WTC11 (cell line): Measurements from ENCODE around the gene FAR1. TPM values are rescaled to one million over a fixed set of nuclear protein-coding genes. Genes with fewer than 3 reads are reported as not detected.

Source experiments
- ATAC-seq: fragments of 200-7000 bp; cut with Tn5 transposase; 2 replicates; pipeline ENCODE4 v1.10.0; 2021; ENCODE audit warnings: mild to moderate bottlenecking, moderate library complexity
- CTCF ChIA-PET: fragments of 300-600 bp; sonication (Branson Sonifier 250); formaldehyde crosslinking; loops from one replicate; lab custom pipeline; 2021; ENCODE audit warnings: antibody characterized with exemption; lab: Charles Lee
- POLR2A ChIA-PET: fragments of 350-600 bp; sonication (Branson Sonifier 250); formaldehyde crosslinking; loops from one replicate; lab custom pipeline; 2021; ENCODE audit warnings: antibody characterized with exemption; lab: Charles Lee
- DNase-seq: peaks from one replicate; pipeline ENCODE4 v3.0.0; 2021; ENCODE audit warnings: low spot score
- H3K27ac Mint-ChIP-seq: 2 replicates; pipeline ENCODE4 v1.8.0; 2021; ENCODE audit warnings: mixed read lengths
- H3K27me3 Mint-ChIP-seq: 2 replicates; pipeline ENCODE4 v1.8.0; 2021; ENCODE audit warnings: low read depth, mild to moderate bottlenecking, moderate library complexity, mixed read lengths
- H3K36me3 Mint-ChIP-seq: 2 replicates; pipeline ENCODE4 v1.8.0; 2021; ENCODE audit warnings: mixed read lengths
- H3K4me1 Mint-ChIP-seq: 2 replicates; pipeline ENCODE4 v1.8.0; 2022; ENCODE audit warnings: mixed read lengths
- H3K4me3 Mint-ChIP-seq: 2 replicates; pipeline ENCODE4 v1.8.0; 2021; ENCODE audit warnings: mild to moderate bottlenecking, moderate library complexity, mixed read lengths
- H3K9me3 Mint-ChIP-seq: 2 replicates; pipeline ENCODE4 v1.8.0; 2021; ENCODE audit warnings: mixed read lengths
- ATF6 ChIP-seq: sonication (generic); formaldehyde crosslinking; IDR thresholded peaks from 2 replicates; pipeline ENCODE4 v1.8.1; 2023; ENCODE audit warnings: mild to moderate bottlenecking, missing genetic modification reagents
- CREB1 ChIP-seq: sonication (generic); formaldehyde crosslinking; IDR thresholded peaks from 2 replicates; pipeline ENCODE4 v1.8.0; 2023; ENCODE audit warnings: mild to moderate bottlenecking, missing genetic modification reagents
- CREM ChIP-seq: sonication (generic); formaldehyde crosslinking; IDR thresholded peaks from 2 replicates; pipeline ENCODE4 v1.8.1; 2022; ENCODE audit warnings: mild to moderate bottlenecking, missing genetic modification reagents, moderate library complexity
- E2F1 ChIP-seq: sonication (generic); formaldehyde crosslinking; IDR thresholded peaks from 2 replicates; pipeline ENCODE4 v1.8.0; 2022; ENCODE audit warnings: mild to moderate bottlenecking, missing genetic modification reagents
- ELF4 ChIP-seq: sonication (generic); formaldehyde crosslinking; IDR thresholded peaks from 2 replicates; pipeline ENCODE4 v1.8.1; 2022; ENCODE audit warnings: low read depth, mild to moderate bottlenecking, moderate library complexity, missing genetic modification reagents
- EMX1 ChIP-seq: fragments of 250-450 bp; sonication (Bioruptor Pico); IDR thresholded peaks from 2 replicates; pipeline ENCODE4 v1.8.0; 2021; ENCODE audit warnings: mild to moderate bottlenecking
- ETV6 ChIP-seq: sonication (generic); formaldehyde crosslinking; IDR thresholded peaks from 2 replicates; pipeline ENCODE4 v1.8.1; 2022; ENCODE audit warnings: mild to moderate bottlenecking, missing genetic modification reagents
- FOXP1 ChIP-seq: sonication (generic); formaldehyde crosslinking; IDR thresholded peaks from 2 replicates; pipeline ENCODE4 v1.8.0; 2022; ENCODE audit warnings: missing genetic modification reagents, mild to moderate bottlenecking, moderate library complexity, borderline replicate concordance
- GABPB1 ChIP-seq: sonication (generic); formaldehyde crosslinking; IDR thresholded peaks from 2 replicates; pipeline ENCODE4 v1.8.1; 2023; ENCODE audit warnings: mild to moderate bottlenecking, missing genetic modification reagents
- HMGXB4 ChIP-seq: sonication (generic); formaldehyde crosslinking; IDR thresholded peaks from 2 replicates; pipeline ENCODE4 v1.8.1; 2023; ENCODE audit warnings: mild to moderate bottlenecking, moderate library complexity, missing genetic modification reagents
- NFATC4 ChIP-seq: fragments of 250-450 bp; sonication (Bioruptor Pico); IDR thresholded peaks from 2 replicates; pipeline ENCODE4 v1.9.0; 2021; ENCODE audit warnings: mild to moderate bottlenecking
- OVOL2 ChIP-seq: fragments of 250-450 bp; sonication (Bioruptor Pico); IDR thresholded peaks from 2 replicates; pipeline ENCODE4 v1.9.0; 2021; ENCODE audit warnings: mild to moderate bottlenecking, borderline replicate concordance
- TEAD4 ChIP-seq: sonication (generic); formaldehyde crosslinking; IDR thresholded peaks from 2 replicates; pipeline ENCODE4 v1.8.0; 2022; ENCODE audit warnings: mild to moderate bottlenecking, missing genetic modification reagents
- ZBTB21 ChIP-seq: sonication (generic); formaldehyde crosslinking; IDR thresholded peaks from 2 replicates; pipeline ENCODE4 v1.8.1; 2023; ENCODE audit warnings: mild to moderate bottlenecking, missing genetic modification reagents, borderline replicate concordance
- ZNF138 ChIP-seq: sonication (generic); formaldehyde crosslinking; conservative IDR thresholded peaks from 2 replicates; pipeline ENCODE4 v1.8.1; 2022; ENCODE audit warnings: mild to moderate bottlenecking, moderate library complexity, missing genetic modification reagents
- ZNF232 ChIP-seq: sonication (generic); formaldehyde crosslinking; IDR thresholded peaks from 2 replicates; pipeline ENCODE4 v1.8.0; 2022; ENCODE audit warnings: mild to moderate bottlenecking, missing genetic modification reagents
- ZNF317 ChIP-seq: sonication (generic); formaldehyde crosslinking; IDR thresholded peaks from 2 replicates; pipeline ENCODE4 v1.8.1; 2023; ENCODE audit warnings: low read depth, mild to moderate bottlenecking, moderate library complexity, missing genetic modification reagents, borderline replicate concordance
- ZNF416 ChIP-seq: fragments of 250-450 bp; sonication (Bioruptor Pico); IDR thresholded peaks from 2 replicates; pipeline ENCODE4 v1.9.0; 2021; ENCODE audit warnings: mild to moderate bottlenecking, inconsistent platforms
- total RNA-seq: library from RNA; stranded (reverse); gene quantifications from 3 replicates; pipeline ENCODE4 v1.2.3, GENCODE V29; 2021
- TF ChIP-seq, protein P1 (sequence below): fragments of 250-450 bp; sonication (Bioruptor Pico); IDR thresholded peaks from 2 replicates; pipeline ENCODE4 v2.1.2; 2022; ENCODE audit warnings: mild to moderate bottlenecking, moderate library complexity
- TF ChIP-seq, protein P2 (sequence below): sonication (generic); formaldehyde crosslinking; IDR thresholded peaks from 2 replicates; pipeline ENCODE4 v1.8.1; 2023; ENCODE audit warnings: mild to moderate bottlenecking, missing genetic modification reagents, moderate library complexity
- TF ChIP-seq, protein P3 (sequence below): sonication (generic); formaldehyde crosslinking; IDR thresholded peaks from 2 replicates; pipeline ENCODE4 v1.8.1; 2022; ENCODE audit warnings: low read depth, mild to moderate bottlenecking, moderate library complexity, missing genetic modification reagents, borderline replicate concordance
- TF ChIP-seq, protein P4 (sequence below): sonication (generic); formaldehyde crosslinking; IDR thresholded peaks from 2 replicates; pipeline ENCODE4 v1.8.1; 2023; ENCODE audit warnings: mild to moderate bottlenecking, missing genetic modification reagents, moderate library complexity
- TF ChIP-seq, protein P5 (sequence below): sonication (generic); formaldehyde crosslinking; IDR thresholded peaks from 2 replicates; pipeline ENCODE4 v1.8.1; 2022; ENCODE audit warnings: mild to moderate bottlenecking, moderate library complexity, missing genetic modification reagents

The FAR1 gene
- total RNA-seq, 1 experiment from 2014 or later, result 63.9 TPM

- ChIA-PET CTCF (interaction anchor here (1.6 kb wide), 1 partner anchor 231 kb away, joined by 3 read pairs; no protein-coding TSS in a partner anchor), POLR2A (no interaction called here)
- peaks cover 45% of the 10 kb centered on the region for H3K36me3 Mint-ChIP-seq
- no peak for TF ChIP-seq GABPB1 (CRISPR knock-in tag)
- TF ChIP-seq EMX1 (CRISPR knock-in tag), result no peak
- TF ChIP-seq, protein P1, sequence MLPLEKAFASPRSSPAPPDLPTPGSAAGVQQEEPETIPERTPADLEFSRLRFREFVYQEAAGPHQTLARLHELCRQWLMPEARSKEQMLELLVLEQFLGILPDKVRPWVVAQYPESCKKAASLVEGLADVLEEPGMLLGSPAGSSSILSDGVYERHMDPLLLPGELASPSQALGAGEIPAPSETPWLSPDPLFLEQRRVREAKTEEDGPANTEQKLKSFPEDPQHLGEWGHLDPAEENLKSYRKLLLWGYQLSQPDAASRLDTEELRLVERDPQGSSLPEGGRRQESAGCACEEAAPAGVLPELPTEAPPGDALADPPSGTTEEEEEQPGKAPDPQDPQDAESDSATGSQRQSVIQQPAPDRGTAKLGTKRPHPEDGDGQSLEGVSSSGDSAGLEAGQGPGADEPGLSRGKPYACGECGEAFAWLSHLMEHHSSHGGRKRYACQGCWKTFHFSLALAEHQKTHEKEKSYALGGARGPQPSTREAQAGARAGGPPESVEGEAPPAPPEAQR, result no peak
- no peak for TF ChIP-seq HMGXB4 (CRISPR knock-in tag)
- TF ChIP-seq ZBTB21 (CRISPR knock-in tag), result no peak
- TF ChIP-seq CREM, result no peak
- TF ChIP-seq TEAD4 (CRISPR knock-in tag), result no peak
- no peak for TF ChIP-seq ATF6 (CRISPR knock-in tag)
- TF ChIP-seq CREB1, result no peak
- TF ChIP-seq ZNF232 (CRISPR knock-in tag), result no peak
- TF ChIP-seq, protein P2, sequence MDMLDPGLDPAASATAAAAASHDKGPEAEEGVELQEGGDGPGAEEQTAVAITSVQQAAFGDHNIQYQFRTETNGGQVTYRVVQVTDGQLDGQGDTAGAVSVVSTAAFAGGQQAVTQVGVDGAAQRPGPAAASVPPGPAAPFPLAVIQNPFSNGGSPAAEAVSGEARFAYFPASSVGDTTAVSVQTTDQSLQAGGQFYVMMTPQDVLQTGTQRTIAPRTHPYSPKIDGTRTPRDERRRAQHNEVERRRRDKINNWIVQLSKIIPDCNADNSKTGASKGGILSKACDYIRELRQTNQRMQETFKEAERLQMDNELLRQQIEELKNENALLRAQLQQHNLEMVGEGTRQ, result no peak
- TF ChIP-seq ZNF138 (CRISPR knock-in tag), result no peak
- TF ChIP-seq OVOL2, result no peak
- TF ChIP-seq E2F1 (CRISPR knock-in tag), result no peak
- TF ChIP-seq, protein P3, sequence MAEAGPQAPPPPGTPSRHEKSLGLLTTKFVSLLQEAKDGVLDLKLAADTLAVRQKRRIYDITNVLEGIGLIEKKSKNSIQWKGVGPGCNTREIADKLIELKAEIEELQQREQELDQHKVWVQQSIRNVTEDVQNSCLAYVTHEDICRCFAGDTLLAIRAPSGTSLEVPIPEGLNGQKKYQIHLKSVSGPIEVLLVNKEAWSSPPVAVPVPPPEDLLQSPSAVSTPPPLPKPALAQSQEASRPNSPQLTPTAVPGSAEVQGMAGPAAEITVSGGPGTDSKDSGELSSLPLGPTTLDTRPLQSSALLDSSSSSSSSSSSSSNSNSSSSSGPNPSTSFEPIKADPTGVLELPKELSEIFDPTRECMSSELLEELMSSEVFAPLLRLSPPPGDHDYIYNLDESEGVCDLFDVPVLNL (CRISPR knock-in tag), result no peak
- no peak overlapping the region for H3K4me3 Mint-ChIP-seq
- 0 out of 2 replicates have a peak, but pooled peaks cover 4% of the 10 kb centered on the region for H3K4me1 Mint-ChIP-seq
- no peak overlapping the region for H3K27ac Mint-ChIP-seq
- H3K9me3 Mint-ChIP-seq, result no peaks in the 10 kb centered on the region
- DNase-seq (no peak), ATAC-seq (no peak)
- H3K27me3 Mint-ChIP-seq, result no peaks in the 10 kb centered on the region
Observed at GRCh38 chr11:13718394-13718793, 49.9 kb downstream of the FAR1 start.

- ChIA-PET POLR2A (no interaction called here), CTCF (no interaction called here)
- ATAC-seq (no peak), DNase-seq (no peak)
- no peaks in the 10 kb centered on the region for H3K27me3 Mint-ChIP-seq
- 0 out of 2 replicates have a peak, but pooled peaks cover 4% of the 10 kb centered on the region for H3K4me1 Mint-ChIP-seq
- H3K27ac Mint-ChIP-seq, result no peak overlapping the region
- H3K9me3 Mint-ChIP-seq, result no peaks in the 10 kb centered on the region
- peaks cover 33% of the 10 kb centered on the region for H3K36me3 Mint-ChIP-seq
- H3K4me3 Mint-ChIP-seq, result no peak overlapping the region
- TF ChIP-seq ZNF416 (CRISPR knock-in tag) (no peak), ZNF138 (CRISPR knock-in tag) (no peak), ETV6 (CRISPR knock-in tag) (no peak), ZBTB21 (CRISPR knock-in tag) (no peak), ZNF317 (no peak), CREB1 (no peak), ELF4 (no peak), NFATC4 (no peak), FOXP1 (no peak)
- TF ChIP-seq, protein P4, sequence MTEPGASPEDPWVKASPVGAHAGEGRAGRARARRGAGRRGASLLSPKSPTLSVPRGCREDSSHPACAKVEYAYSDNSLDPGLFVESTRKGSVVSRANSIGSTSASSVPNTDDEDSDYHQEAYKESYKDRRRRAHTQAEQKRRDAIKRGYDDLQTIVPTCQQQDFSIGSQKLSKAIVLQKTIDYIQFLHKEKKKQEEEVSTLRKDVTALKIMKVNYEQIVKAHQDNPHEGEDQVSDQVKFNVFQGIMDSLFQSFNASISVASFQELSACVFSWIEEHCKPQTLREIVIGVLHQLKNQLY, result no peak
- TF ChIP-seq, protein P5, sequence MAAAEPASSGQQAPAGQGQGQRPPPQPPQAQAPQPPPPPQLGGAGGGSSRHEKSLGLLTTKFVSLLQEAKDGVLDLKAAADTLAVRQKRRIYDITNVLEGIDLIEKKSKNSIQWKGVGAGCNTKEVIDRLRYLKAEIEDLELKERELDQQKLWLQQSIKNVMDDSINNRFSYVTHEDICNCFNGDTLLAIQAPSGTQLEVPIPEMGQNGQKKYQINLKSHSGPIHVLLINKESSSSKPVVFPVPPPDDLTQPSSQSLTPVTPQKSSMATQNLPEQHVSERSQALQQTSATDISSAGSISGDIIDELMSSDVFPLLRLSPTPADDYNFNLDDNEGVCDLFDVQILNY, result no peak
Observed at GRCh38 chr11:13720940-13721339, 52.5 kb downstream of the FAR1 start.
